Measurements from ENCODE around the gene VANGL1.

DNA sequence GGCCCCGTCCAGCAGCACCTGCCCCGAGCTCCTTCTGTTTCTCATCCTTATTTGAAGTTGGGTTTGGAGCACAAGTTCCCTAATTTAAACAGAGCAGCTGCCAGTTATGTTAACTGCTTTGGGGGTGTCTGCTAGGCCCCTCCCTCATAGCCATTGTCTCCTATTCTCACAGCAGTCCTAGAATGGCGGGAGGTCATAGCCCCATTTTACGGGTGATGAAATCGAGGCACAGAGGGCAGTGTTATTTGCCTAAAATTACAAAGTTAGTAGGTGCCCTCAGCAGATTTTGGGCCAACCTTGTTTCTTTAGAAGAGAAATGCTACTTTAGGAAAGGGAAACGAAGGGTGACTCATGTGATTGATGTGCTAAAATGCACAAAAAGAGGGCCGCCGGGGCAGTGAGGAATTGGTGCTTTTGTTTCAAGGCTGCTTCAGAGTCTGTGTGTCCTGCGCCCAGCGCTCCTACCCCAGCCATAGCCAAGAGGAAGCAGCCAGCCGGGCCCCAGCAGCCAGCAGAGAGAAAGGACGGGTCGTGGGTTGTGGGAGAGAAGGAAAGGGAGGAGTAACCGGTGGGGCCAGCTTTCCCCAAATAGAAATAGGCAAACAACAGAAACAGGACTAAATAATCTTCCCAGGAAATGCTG lies 13.0 kb downstream of the VANGL1 start:
- TF ChIP-seq EZH2 (IDR thresholded peaks at IDR 0.05; ENCODE audit: low read length, unreplicated experiment), result no peak
- TF ChIP-seq, protein P1, sequence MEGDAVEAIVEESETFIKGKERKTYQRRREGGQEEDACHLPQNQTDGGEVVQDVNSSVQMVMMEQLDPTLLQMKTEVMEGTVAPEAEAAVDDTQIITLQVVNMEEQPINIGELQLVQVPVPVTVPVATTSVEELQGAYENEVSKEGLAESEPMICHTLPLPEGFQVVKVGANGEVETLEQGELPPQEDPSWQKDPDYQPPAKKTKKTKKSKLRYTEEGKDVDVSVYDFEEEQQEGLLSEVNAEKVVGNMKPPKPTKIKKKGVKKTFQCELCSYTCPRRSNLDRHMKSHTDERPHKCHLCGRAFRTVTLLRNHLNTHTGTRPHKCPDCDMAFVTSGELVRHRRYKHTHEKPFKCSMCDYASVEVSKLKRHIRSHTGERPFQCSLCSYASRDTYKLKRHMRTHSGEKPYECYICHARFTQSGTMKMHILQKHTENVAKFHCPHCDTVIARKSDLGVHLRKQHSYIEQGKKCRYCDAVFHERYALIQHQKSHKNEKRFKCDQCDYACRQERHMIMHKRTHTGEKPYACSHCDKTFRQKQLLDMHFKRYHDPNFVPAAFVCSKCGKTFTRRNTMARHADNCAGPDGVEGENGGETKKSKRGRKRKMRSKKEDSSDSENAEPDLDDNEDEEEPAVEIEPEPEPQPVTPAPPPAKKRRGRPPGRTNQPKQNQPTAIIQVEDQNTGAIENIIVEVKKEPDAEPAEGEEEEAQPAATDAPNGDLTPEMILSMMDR (conservative IDR thresholded peaks at IDR 0.05; ENCODE audit: low read depth, low read length), result no peak

Data from PC-3 (cell line).